Measurements from ENCODE around the gene TAF9B.

GRCh38 chrX:78123190-78123589 lies 16.3 kb downstream of the TAF9B start:
- no peak for TF ChIP-seq RXRA (IDR thresholded peaks at IDR 0.05; ENCODE audit: borderline replicate concordance, low read depth)
- TF ChIP-seq, protein P1, sequence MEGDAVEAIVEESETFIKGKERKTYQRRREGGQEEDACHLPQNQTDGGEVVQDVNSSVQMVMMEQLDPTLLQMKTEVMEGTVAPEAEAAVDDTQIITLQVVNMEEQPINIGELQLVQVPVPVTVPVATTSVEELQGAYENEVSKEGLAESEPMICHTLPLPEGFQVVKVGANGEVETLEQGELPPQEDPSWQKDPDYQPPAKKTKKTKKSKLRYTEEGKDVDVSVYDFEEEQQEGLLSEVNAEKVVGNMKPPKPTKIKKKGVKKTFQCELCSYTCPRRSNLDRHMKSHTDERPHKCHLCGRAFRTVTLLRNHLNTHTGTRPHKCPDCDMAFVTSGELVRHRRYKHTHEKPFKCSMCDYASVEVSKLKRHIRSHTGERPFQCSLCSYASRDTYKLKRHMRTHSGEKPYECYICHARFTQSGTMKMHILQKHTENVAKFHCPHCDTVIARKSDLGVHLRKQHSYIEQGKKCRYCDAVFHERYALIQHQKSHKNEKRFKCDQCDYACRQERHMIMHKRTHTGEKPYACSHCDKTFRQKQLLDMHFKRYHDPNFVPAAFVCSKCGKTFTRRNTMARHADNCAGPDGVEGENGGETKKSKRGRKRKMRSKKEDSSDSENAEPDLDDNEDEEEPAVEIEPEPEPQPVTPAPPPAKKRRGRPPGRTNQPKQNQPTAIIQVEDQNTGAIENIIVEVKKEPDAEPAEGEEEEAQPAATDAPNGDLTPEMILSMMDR (IDR thresholded peaks at IDR 0.05), result no peak
- TF ChIP-seq POLR2AphosphoS5 (IDR thresholded peaks at IDR 0.05; ENCODE audit: low read depth, low read length), result no peak
- no peak for TF ChIP-seq RAD21 (IDR thresholded peaks at IDR 0.05; ENCODE audit: low read length)
- TF ChIP-seq JUND (IDR thresholded peaks at IDR 0.05), result no peak
- TF ChIP-seq, protein P2, sequence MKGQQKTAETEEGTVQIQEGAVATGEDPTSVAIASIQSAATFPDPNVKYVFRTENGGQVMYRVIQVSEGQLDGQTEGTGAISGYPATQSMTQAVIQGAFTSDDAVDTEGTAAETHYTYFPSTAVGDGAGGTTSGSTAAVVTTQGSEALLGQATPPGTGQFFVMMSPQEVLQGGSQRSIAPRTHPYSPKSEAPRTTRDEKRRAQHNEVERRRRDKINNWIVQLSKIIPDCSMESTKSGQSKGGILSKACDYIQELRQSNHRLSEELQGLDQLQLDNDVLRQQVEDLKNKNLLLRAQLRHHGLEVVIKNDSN (IDR thresholded peaks at IDR 0.05; ENCODE audit: borderline replicate concordance, low read depth), result no peak

Measured in SK-N-SH (cell line).